Measurements from ENCODE around the gene ZC3H4. TPM values are rescaled to one million over a fixed set of nuclear protein-coding genes. Genes with fewer than 3 reads are reported as not detected.

The ZC3H4 gene
- total RNA-seq, 1 donor from 2014 or later, result 47.5 TPM

DNA sequence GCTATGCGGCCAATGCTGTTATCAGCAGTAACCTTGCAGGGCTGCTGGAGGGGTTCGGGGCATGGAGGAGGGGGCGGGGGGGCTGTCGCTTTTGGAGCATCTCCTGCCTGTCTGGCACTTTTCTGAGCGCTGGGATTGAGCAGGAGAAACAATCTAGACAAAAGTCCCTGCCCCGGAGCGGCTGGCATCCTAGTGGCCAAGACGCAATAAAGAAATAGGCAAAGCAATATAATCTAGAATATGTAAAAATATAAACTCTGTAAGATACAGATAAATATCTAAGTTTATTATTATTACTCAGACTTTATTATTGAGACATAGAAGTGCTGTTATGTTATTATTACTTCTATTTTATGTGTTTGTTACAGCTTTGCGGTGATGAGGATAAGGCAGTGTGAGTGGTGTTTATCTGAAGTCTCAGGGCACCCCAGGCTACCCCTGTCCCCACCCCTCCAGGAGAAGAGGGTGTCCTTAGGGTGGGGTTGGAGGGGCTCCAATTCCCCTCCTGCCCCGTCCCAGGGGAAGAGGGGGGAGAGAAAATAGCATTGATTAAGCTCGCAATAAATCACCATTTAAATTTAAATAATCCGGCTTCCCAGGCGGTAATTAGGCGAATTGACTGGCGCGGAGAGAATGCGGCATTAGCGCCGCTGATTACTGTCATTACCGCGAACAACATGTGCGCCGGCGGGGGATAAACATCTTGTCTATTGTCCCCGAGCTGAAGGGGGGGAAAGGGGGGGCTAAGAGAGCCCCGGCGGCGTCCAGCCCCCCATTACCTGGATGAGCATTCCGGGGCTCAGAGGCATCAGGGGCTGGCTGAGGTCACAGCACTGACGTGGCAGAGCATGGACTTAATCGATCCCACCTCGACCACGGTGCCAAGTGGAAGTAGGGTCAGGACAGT lies 90.8 kb downstream of the ZC3H4 start:
- intact Hi-C loops (cut with DNase I), result no loop called here
- H3K36me3 ChIP-seq, result no peaks in the 10 kb centered on the region
- no peaks in the 10 kb centered on the region for H3K9me3 ChIP-seq
- DNase-seq (no peak), ATAC-seq (no peak)
- H3K4me3 ChIP-seq, result no peak overlapping the region
- no peak overlapping the region for H3K27ac ChIP-seq
- peaks cover 77% of the 10 kb centered on the region for H3K27me3 ChIP-seq
- H3K4me1 ChIP-seq, result peaks cover 14% of the 10 kb centered on the region
- TF ChIP-seq, protein P1, sequence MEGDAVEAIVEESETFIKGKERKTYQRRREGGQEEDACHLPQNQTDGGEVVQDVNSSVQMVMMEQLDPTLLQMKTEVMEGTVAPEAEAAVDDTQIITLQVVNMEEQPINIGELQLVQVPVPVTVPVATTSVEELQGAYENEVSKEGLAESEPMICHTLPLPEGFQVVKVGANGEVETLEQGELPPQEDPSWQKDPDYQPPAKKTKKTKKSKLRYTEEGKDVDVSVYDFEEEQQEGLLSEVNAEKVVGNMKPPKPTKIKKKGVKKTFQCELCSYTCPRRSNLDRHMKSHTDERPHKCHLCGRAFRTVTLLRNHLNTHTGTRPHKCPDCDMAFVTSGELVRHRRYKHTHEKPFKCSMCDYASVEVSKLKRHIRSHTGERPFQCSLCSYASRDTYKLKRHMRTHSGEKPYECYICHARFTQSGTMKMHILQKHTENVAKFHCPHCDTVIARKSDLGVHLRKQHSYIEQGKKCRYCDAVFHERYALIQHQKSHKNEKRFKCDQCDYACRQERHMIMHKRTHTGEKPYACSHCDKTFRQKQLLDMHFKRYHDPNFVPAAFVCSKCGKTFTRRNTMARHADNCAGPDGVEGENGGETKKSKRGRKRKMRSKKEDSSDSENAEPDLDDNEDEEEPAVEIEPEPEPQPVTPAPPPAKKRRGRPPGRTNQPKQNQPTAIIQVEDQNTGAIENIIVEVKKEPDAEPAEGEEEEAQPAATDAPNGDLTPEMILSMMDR (IDR thresholded peaks at IDR 0.05), result no peak

GRCh38 chr19:47022140-47022536 lies 91.4 kb downstream of the ZC3H4 start:
- no peaks in the 10 kb centered on the region for H3K36me3 ChIP-seq
- no peak overlapping the region for H3K4me3 ChIP-seq
- H3K9me3 ChIP-seq, result no peaks in the 10 kb centered on the region
- ATAC-seq (no peak), DNase-seq (no peak)
- H3K27me3 ChIP-seq, result peaks cover 75% of the 10 kb centered on the region
- TF ChIP-seq, protein P1 (IDR thresholded peaks at IDR 0.05), result no peak
- peaks cover 14% of the 10 kb centered on the region for H3K4me1 ChIP-seq
- no peak overlapping the region for H3K27ac ChIP-seq
- intact Hi-C loops (cut with DNase I), result no loop called here

GRCh38 chr19:47021536-47022139 lies 91.9 kb downstream of the ZC3H4 start:
- TF ChIP-seq, protein P1 (IDR thresholded peaks at IDR 0.05), result no peak
- Histone ChIP-seq H3K36me3 (no peaks in the 10 kb centered on the region), H3K4me1 (peaks cover 14% of the 10 kb centered on the region), H3K4me3 (no peak overlapping the region), H3K27me3 (peaks cover 75% of the 10 kb centered on the region), H3K9me3 (no peaks in the 10 kb centered on the region), H3K27ac (no peak overlapping the region)
- DNase-seq (no peak), ATAC-seq (no peak)
- intact Hi-C loops (cut with DNase I), result no loop called here

DNA sequence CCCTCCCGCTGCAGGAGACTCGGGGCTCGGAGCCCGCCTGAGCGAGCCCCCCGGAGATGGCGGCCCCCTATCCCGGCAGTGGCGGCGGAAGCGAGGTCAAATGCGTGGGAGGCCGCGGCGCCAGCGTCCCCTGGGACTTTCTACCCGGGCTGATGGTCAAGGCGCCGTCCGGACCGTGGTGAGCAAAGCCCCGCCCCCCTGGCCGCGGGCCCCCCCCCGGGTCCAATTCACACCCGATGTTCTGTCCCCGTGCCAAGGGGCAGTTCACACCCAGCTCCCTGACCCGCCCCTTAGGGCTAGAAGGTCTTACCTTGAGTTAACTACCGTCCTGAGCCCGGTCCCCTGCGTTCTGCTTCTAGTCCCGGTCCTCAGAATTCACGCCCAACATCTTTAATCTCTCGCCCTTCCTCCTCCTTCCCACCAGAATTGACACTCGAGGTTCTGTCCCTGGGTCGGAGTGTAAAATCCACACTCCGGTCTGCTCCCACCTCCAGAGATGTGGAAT lies 92.5 kb downstream of the ZC3H4 start:
- no peaks in the 10 kb centered on the region for H3K9me3 ChIP-seq
- TF ChIP-seq, protein P1 (IDR thresholded peaks at IDR 0.05), result no peak
- DNase-seq, result no peak
- H3K4me3 ChIP-seq, result no peak overlapping the region
- peaks cover 71% of the 10 kb centered on the region for H3K27me3 ChIP-seq
- no peak overlapping the region for H3K27ac ChIP-seq
- ATAC-seq, result no peak
- intact Hi-C loops (cut with DNase I), result no loop called here
- H3K36me3 ChIP-seq, result no peaks in the 10 kb centered on the region
- H3K4me1 ChIP-seq, result peaks cover 14% of the 10 kb centered on the region

DNA sequence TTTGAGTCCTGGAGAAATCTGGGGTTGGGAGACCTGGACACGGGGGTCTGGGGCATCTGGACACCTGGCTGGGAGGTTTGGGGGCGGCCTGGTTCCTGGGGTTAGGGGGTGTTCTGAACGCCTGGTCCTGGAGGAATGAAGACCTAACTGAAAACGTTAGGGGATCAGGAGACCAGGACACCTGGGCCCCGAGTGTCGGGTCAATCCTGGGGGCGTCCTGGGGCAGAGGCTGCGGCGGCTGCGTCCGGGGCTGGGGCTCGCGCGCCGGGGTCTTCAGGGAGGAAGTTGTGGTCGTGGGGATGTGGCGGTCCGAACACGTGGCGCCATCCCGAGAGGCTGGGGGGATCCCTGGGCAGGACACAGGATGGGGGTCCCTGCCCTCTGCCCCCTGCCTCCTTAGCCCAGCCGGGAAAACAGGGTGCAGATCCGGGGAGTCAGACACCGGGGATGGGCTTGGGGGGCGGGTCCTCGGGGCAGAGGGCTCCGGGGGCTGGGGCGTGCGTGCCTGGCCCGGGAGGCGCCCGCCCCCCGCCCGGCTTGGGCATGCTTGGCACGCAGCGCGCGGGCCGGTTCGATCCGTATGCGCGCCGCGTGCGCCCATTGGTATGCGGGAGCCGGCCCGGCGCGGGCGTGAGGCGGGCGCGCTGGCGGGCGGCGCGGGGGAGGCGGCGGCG lies 93.3 kb downstream of the ZC3H4 start:
- H3K4me3 ChIP-seq, result no peak overlapping the region
- H3K9me3 ChIP-seq, result no peaks in the 10 kb centered on the region
- TF ChIP-seq, protein P1 (IDR thresholded peaks at IDR 0.05), result no peak
- intact Hi-C loops (cut with DNase I), result no loop called here
- H3K27me3 ChIP-seq, result peaks cover 64% of the 10 kb centered on the region
- H3K4me1 ChIP-seq, result peaks cover 14% of the 10 kb centered on the region
- DNase-seq, result no peak
- no peak for ATAC-seq
- H3K27ac ChIP-seq, result no peak overlapping the region
- H3K36me3 ChIP-seq, result no peaks in the 10 kb centered on the region

Data from upper lobe of right lung (tissue), 1 donor.